ENCODE results near the gene CELA1. TPM values are rescaled to one million over a fixed set of nuclear protein-coding genes. Genes with fewer than 3 reads are reported as not detected.

The CELA1 gene
- total RNA-seq, result not detected
- long read RNA-seq, result 0 reads

GRCh38 chr12:51346581-51346980, at the start of gene CELA1:
CELA1 (minus strand) TSS chr12:51346679; CDS start chr12:51346638, 41 bp downstream.
- DNase-seq (no peak), ATAC-seq (no peak)
- intact Hi-C loops (cut with DNase I, micrococcal nuclease), result loop anchor here in 1 of 2 donors (10.0 kb wide), 1 partner anchor 92 kb away; no protein-coding TSS in a partner anchor

- ATAC-seq, result no peak
- no peak for DNase-seq
- intact Hi-C loops (cut with DNase I, micrococcal nuclease), result no loop called here
These were observed 49.1 kb upstream of the CELA1 start for GRCh38 chr12:51395283-51396230.

GRCh38 chr12:51393676-51394545, 47.4 kb upstream of the CELA1 start:
- ATAC-seq (no peak), DNase-seq (peak in 1 of 2 donors; percentile 23)
- intact Hi-C loops (cut with DNase I, micrococcal nuclease), result no loop called here

GRCh38 chr12:51392556-51393237, 46.2 kb upstream of the CELA1 start:
- peak in 1 of 2 donors; percentile 50 for DNase-seq
- ATAC-seq, result peak; percentile 20

GRCh38 chr12:51391283-51392123, 45.0 kb upstream of the CELA1 start, which contains the start of gene GALNT6:
GALNT6 (minus strand) TSS chr12:51391406; CDS start chr12:51379781, 11,625 bp downstream.
- intact Hi-C loops (cut with DNase I, micrococcal nuclease), result no loop called here
- ATAC-seq (peak; percentile 83), DNase-seq (peak; percentile 80 to 87)

More at GRCh38 chr12:51392556-51393237, 46.2 kb upstream of the CELA1 start:
- intact Hi-C loops (cut with DNase I, micrococcal nuclease), result no loop called here

- DNase-seq, result peak in 1 of 2 donors; percentile 55
- peak; percentile 33 for ATAC-seq
- intact Hi-C loops (cut with DNase I, micrococcal nuclease), result no loop called here
These were observed 44.4 kb upstream of the CELA1 start for GRCh38 chr12:51390891-51391282.

GRCh38 chr12:51390457-51390856, 44.0 kb upstream of the CELA1 start:
- ATAC-seq, result no peak
- DNase-seq, result peak in 1 of 2 donors; percentile 14
- intact Hi-C loops (cut with DNase I, micrococcal nuclease), result no loop called here

- ATAC-seq (peak; percentile 53), DNase-seq (peak in 1 of 2 donors; percentile 32)
- intact Hi-C loops (cut with DNase I, micrococcal nuclease), result no loop called here
These were observed 43.0 kb upstream of the CELA1 start for GRCh38 chr12:51389302-51389999.

- intact Hi-C loops (cut with DNase I, micrococcal nuclease), result no loop called here
- DNase-seq, result no peak
- no peak for ATAC-seq
These were observed 42.4 kb upstream of the CELA1 start for GRCh38 chr12:51388846-51389245.

- no peak for ATAC-seq
- DNase-seq, result peak in 1 of 2 donors; percentile 28
These were observed 41.8 kb upstream of the CELA1 start for GRCh38 chr12:51388069-51388799.

GRCh38 chr12:51386351-51386750, 39.9 kb upstream of the CELA1 start:
- ATAC-seq, result no peak
- intact Hi-C loops (cut with DNase I, micrococcal nuclease), result no loop called here
- DNase-seq, result no peak

More at GRCh38 chr12:51388069-51388799, 41.8 kb upstream of the CELA1 start:
- intact Hi-C loops (cut with DNase I, micrococcal nuclease), result no loop called here

- DNase-seq (no peak), ATAC-seq (no peak)
- intact Hi-C loops (cut with DNase I, micrococcal nuclease), result no loop called here
These were observed 36.9 kb upstream of the CELA1 start for GRCh38 chr12:51383269-51383905.

- DNase-seq (no peak), ATAC-seq (no peak)
- intact Hi-C loops (cut with DNase I, micrococcal nuclease), result no loop called here
These were observed 35.7 kb upstream of the CELA1 start for GRCh38 chr12:51382173-51382572.

- DNase-seq (no peak), ATAC-seq (no peak)
- intact Hi-C loops (cut with DNase I, micrococcal nuclease), result no loop called here
These were observed 35.0 kb upstream of the CELA1 start for GRCh38 chr12:51381226-51382079.

- DNase-seq, result no peak
- ATAC-seq, result no peak
- intact Hi-C loops (cut with DNase I, micrococcal nuclease), result no loop called here
These were observed 33.1 kb upstream of the CELA1 start for GRCh38 chr12:51379571-51379970.

Measured in left colon (tissue), 2 donors.